NCI-H774 (cell line): ENCODE measurements around the gene RGL4.
"Not testable (repeated sequence)": the region's sequence is repeated elsewhere in the genome, so short reads cannot be mapped to it uniquely, and the experiment has no call there.

Experiments used
- DNase-seq: peaks from one replicate; lab custom pipeline; 2025; lab: John Stamatoyannopoulos, UW

The RGL4 gene

GRCh38 chr22:23690713-23691112 is at the start of gene RGL4:
TSS of gene RGL4 (plus strand) at chr22:23691013. CDS start at chr22:23692031, 1,018 bp downstream.
- DNase-seq, result no peak

- not testable (repeated sequence) for DNase-seq
These were observed 44.3 kb upstream of the RGL4 start for GRCh38 chr22:23646526-23646925.

DNA sequence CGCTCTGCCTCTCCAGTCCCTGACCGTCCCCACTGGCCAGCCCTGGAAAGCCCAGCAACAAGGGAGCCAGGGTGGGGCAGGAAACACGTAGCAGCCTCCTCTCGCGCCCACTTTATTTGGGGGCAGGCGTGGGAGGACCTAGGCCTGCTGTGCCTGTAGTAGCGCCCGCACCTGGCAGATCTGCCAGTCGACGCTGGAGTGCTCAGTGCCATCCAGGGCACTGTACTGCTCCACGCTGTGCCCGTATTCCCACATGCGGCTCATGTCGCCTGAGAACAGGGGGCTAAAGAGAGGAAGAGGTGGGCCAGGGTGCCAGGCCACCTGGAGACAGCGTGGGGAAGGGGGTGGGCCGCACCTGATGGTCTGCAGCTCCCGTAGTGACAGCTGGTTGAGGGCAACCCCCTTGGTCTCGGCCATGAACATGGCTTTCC is 41.7 kb upstream of the RGL4 start:
- no peak for DNase-seq

DNA sequence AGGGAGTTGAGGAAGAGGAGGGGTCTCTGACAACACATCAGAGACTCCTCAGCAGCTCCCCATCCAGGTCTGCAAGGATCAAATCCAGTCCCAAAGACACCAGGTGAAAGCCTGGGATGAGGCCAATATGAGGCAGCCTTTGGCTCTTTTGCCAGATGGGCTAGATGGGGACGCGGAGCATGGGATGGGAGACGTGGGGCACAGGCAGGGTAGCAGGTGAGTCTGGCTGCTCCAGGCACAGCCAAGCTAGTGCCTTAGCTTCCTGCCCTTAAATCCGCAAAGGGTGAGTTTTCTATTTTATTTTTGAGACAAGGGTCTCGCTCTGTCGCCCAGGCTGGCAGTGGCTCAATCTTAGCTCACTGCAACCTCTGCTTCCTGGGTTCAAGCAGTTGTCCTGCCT is 39.1 kb upstream of the RGL4 start:
- DNase-seq, result no peak

- no peak for DNase-seq
These were observed 38.5 kb upstream of the RGL4 start for GRCh38 chr22:23652286-23652685.

DNA sequence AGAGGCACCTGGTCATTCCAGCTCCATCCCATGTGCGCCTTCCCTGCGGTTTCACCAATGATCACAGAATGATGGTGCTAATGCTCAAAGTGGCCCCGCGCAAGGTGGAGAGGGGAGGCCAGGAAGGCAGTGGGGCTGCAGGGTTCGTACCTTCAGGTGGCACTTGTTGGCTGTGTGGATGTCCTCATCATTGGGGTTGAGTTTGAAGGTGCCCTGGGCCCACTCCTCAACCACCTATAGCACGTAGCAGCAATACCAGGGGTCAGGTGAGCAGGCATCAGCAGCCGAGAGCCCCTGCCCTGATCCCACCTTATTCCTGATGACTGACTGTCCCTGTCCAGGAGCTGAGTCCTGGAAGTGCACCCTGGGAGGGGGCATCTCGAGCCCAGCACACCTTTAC is 38.1 kb upstream of the RGL4 start:
- DNase-seq, result no peak

DNA sequence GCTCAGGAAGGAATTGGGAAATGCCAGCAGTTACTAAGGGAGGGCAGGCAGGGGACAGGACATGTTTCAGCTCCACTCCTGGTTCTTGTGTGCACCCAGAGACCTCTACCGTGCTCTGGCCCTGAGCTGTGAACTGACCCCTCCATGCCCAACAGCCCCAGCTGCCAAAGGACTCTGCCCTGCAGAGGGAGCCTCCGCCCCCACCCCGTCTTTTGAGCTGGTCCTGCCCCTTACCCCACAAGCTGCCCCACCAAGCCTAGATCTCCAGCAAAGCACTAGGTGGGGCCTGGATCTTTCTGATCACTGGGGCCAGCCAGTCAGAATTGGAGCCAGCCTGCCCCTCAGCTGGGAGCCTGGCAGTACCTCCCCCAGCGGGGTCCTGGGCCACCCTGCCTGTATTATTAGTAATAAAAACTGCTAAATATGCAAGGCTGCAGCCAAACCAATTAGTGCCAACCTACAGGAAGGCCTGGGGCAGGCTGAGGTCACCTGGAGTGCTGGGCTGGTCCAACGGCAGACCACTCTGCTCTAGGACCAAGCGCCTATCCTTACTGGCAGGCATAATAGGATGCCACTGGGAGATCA is 34.8 kb upstream of the RGL4 start:
- DNase-seq, result no peak

DNA sequence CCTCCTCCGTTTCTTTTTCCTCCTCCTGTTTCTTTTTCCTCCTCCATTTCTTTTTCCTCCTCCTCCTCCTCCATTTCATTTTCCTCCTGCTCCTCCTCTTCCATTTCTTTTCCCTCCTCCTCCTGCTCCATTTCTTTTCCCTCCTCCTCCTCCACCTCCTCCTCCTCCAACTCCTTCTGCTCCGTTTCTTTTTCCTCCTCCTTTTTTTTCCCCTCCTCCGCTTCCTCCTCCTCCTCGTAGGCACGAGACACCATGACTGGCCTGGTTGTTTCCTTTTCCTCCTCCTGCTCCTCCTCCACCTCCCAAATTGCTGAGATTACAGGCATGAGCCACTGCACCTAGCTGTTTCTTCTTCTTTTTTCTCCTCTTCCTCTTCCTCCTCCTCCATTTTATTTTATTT is 33.1 kb upstream of the RGL4 start:
- no peak for DNase-seq

- not testable (repeated sequence) for DNase-seq
These were observed 30.4 kb upstream of the RGL4 start for GRCh38 chr22:23660381-23660780.

GRCh38 chr22:23670378-23671295 is 20.2 kb upstream of the RGL4 start:
- DNase-seq, result no peak

GRCh38 chr22:23671387-23671786 is 19.4 kb upstream of the RGL4 start:
- not testable (repeated sequence) for DNase-seq

- DNase-seq, result not testable (repeated sequence)
These were observed 18.3 kb upstream of the RGL4 start for GRCh38 chr22:23672307-23673049.

GRCh38 chr22:23673050-23673620 is 17.7 kb upstream of the RGL4 start:
- no peak for DNase-seq

GRCh38 chr22:23673826-23674690 is 16.8 kb upstream of the RGL4 start:
- DNase-seq, result no peak

GRCh38 chr22:23674886-23675501 is 15.8 kb upstream of the RGL4 start:
- DNase-seq, result not testable (repeated sequence)

GRCh38 chr22:23675502-23676415 is 15.1 kb upstream of the RGL4 start:
- no peak for DNase-seq

- not testable (repeated sequence) for DNase-seq
These were observed 13.7 kb upstream of the RGL4 start for GRCh38 chr22:23676841-23677700.

- DNase-seq, result no peak
These were observed 13.2 kb upstream of the RGL4 start for GRCh38 chr22:23677701-23677995.

DNA sequence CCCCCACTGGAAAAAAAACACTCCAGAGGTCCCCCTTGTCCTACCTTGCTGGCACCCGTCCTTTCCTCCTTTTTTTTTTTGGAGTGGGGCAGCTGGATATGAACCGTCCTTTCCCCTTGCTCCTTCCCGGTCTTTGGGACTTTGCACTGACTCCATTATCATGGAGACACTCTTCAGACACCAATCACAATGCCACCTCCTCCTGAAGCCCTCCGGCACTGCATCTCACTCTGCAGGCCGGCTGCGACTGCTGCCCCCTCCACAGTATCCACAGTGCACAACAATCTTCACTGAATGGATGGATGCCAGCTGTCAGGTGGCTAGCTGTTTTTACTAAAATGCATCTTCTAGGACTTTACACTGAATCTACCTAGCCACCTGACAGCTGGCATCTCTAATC is 12.7 kb upstream of the RGL4 start:
- DNase-seq, result no peak
